MM.1S (cell line): ENCODE results near the gene PDE2A.

Experiments used
- DNase-seq: peaks from one replicate; pipeline ENCODE4 v3.0.0-alpha.2; 2015
- H2AFZ ChIP-seq: fragments of 300-600 bp; sonication (generic); 2 replicates; pipeline ENCODE4 v1.6.0; 2016; ENCODE audit warnings: antibody characterized with exemption, low read length
- H3F3A ChIP-seq: fragments of 300-600 bp; sonication (generic); 2 replicates; pipeline ENCODE4 v1.6.1; 2016; ENCODE audit warnings: mild to moderate bottlenecking, antibody characterized with exemption, low read length, moderate library complexity, mixed read lengths; ENCODE audit not compliant: insufficient read depth
- H3K27ac ChIP-seq: fragments of 300-600 bp; sonication (generic); 2 replicates; pipeline ENCODE4 v1.5.1; 2016; ENCODE audit warnings: mild to moderate bottlenecking, low read length
- H3K27me3 ChIP-seq: fragments of 300-600 bp; sonication (generic); replicated peaks from 2 replicates; pipeline ENCODE4 v1.6.0; 2016; ENCODE audit warnings: low read length; ENCODE audit not compliant: insufficient read depth
- H3K36me3 ChIP-seq: fragments of 300-600 bp; sonication (generic); replicated peaks from 2 replicates; pipeline ENCODE4 v1.6.1; 2016; ENCODE audit warnings: mild to moderate bottlenecking, low read length, mixed read lengths; ENCODE audit not compliant: insufficient read depth
- H3K4me1 ChIP-seq: fragments of 300-600 bp; sonication (generic); 2 replicates; pipeline ENCODE4 v1.6.1; 2016; ENCODE audit warnings: low read length, mixed read lengths
- H3K4me2 ChIP-seq: fragments of 300-600 bp; sonication (generic); 2 replicates; pipeline ENCODE4 v1.6.0; 2016; ENCODE audit warnings: low read depth, low read length
- H3K4me3 ChIP-seq: fragments of 300-600 bp; sonication (generic); 2 replicates; pipeline ENCODE4 v1.5.1; 2016; ENCODE audit warnings: low read length, mixed read lengths
- H3K79me2 ChIP-seq: fragments of 300-600 bp; sonication (generic); 2 replicates; pipeline ENCODE4 v1.6.1; 2016; ENCODE audit warnings: mixed run types, low read length, mixed read lengths
- H3K9ac ChIP-seq: fragments of 300-600 bp; sonication (generic); 2 replicates; pipeline ENCODE4 v1.6.1; 2016; ENCODE audit warnings: low read length, mixed read lengths
- H3K9me2 ChIP-seq: fragments of 300-600 bp; sonication (generic); replicated peaks from 2 replicates; pipeline ENCODE4 v1.6.1; 2016; ENCODE audit warnings: mild to moderate bottlenecking, low read length, mixed read lengths; ENCODE audit not compliant: insufficient read depth
- H3K9me3 ChIP-seq: fragments of 300-600 bp; sonication (generic); replicated peaks from 2 replicates; pipeline ENCODE4 v1.6.1; 2016; ENCODE audit warnings: mild to moderate bottlenecking, low read length, mixed read lengths; ENCODE audit not compliant: insufficient read depth
- H4K20me1 ChIP-seq: fragments of 300-600 bp; sonication (generic); 2 replicates; pipeline ENCODE4 v1.6.1; 2016; ENCODE audit warnings: mild to moderate bottlenecking, low read length, moderate library complexity, mixed read lengths; ENCODE audit not compliant: insufficient read depth
- EZH2 ChIP-seq: fragments of 300-600 bp; sonication (generic); optimal IDR thresholded peaks from 2 replicates; pipeline ENCODE3; 2017; ENCODE audit warnings: low read depth, mild to moderate bottlenecking, antibody characterized with exemption, low read length, mixed read lengths
- EZH2phosphoT487 ChIP-seq: fragments of 300-600 bp; sonication (generic); IDR thresholded peaks from 2 replicates; pipeline ENCODE4 v1.6.1; 2018; ENCODE audit warnings: antibody characterized with exemption, low read length
- TF ChIP-seq, protein P1 (sequence below): fragments of 300-600 bp; sonication (generic); IDR thresholded peaks from 2 replicates; pipeline ENCODE4 v1.5.1; 2016; ENCODE audit warnings: antibody characterized with exemption, low read length, mixed read lengths

The PDE2A gene

DNA sequence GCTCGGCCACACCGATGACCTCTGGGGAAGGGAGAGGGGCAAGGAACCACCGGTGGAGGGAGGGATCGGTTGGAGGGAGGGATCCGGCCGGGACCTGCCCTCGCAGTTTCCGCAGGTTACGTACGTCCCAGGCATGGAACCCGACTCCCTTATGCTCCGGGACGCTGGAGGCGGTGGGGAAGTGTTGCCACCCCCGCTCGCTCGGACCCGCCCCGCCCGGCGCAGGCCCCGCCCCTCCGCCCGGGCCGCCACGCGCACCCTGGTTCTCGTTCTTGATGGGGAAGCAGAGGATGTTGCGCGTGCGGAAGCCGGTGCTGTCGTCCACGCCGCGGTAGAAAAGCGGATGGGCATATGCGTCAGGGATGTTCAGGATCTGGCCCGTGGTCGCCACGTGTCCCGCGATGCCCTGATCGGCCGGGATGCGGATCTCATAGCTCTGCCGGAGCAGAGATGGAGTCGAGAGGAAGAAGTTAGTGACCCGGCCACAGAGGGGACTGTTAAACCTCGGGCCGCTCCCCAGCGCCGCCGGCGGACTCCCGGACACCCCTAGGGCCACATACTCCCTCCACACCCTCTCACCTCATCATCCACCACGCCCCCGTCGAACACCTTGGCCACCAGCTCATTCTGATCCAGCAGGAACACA, 89.8 kb downstream of the PDE2A start:
- no peaks in the 10 kb centered on the region for H3K36me3 ChIP-seq
- H3K9ac ChIP-seq, result no peak overlapping the region
- H3K27me3 ChIP-seq, result peaks cover 54% of the 10 kb centered on the region
- H3K9me2 ChIP-seq, result no peaks in the 10 kb centered on the region
- DNase-seq, result no peak
- no peaks in the 10 kb centered on the region for H4K20me1 ChIP-seq
- H3K27ac ChIP-seq, result no peak overlapping the region
- H3F3A ChIP-seq, result no peaks in the 10 kb centered on the region
- H2AFZ ChIP-seq, result no peak overlapping the region
- H3K4me1 ChIP-seq, result peaks cover 6% of the 10 kb centered on the region; the same call in 1 of the 2 replicates
- no peak overlapping the region for H3K4me2 ChIP-seq
- TF ChIP-seq EZH2phosphoT487, result no peak
- TF ChIP-seq, protein P1, sequence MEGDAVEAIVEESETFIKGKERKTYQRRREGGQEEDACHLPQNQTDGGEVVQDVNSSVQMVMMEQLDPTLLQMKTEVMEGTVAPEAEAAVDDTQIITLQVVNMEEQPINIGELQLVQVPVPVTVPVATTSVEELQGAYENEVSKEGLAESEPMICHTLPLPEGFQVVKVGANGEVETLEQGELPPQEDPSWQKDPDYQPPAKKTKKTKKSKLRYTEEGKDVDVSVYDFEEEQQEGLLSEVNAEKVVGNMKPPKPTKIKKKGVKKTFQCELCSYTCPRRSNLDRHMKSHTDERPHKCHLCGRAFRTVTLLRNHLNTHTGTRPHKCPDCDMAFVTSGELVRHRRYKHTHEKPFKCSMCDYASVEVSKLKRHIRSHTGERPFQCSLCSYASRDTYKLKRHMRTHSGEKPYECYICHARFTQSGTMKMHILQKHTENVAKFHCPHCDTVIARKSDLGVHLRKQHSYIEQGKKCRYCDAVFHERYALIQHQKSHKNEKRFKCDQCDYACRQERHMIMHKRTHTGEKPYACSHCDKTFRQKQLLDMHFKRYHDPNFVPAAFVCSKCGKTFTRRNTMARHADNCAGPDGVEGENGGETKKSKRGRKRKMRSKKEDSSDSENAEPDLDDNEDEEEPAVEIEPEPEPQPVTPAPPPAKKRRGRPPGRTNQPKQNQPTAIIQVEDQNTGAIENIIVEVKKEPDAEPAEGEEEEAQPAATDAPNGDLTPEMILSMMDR, result no peak
- no peak for TF ChIP-seq EZH2
- no peaks in the 10 kb centered on the region for H3K79me2 ChIP-seq
- no peak overlapping the region for H3K4me3 ChIP-seq
- no peaks in the 10 kb centered on the region for H3K9me3 ChIP-seq

DNA sequence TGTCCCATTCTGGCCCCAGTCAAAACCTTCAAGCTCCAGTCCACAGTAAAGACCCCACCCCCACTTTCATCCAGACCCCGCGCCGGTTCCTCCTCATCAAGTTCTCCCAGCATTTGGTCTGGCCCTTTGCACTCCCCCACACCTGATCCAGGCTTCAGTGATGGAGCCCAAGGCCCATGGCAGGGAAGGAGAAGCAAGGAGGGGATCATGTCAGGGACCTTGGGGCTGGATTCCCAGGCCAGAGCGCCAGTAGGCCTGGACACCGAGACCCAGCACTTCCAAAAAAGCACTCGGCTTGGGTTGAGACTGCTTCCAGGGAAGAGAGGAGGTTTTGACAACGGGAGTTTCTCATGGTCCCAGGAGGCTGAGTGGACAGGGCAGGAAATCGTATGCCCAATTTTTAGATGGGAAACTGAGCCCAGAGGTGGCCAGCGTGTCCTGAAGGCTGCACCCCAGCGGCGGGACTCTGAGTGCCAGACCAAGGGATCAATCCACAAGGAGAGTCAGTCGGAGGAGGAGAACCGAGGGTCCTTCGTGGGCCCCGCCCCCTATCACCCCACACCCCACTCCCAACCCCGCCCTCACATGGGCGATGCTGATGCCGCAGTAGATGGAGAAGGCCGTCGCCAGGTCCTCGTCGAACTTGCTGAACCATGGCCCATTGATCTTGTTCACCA, 90.5 kb downstream of the PDE2A start:
- Histone ChIP-seq H3K4me3 (no peak overlapping the region), H3K36me3 (no peaks in the 10 kb centered on the region), H3K4me1 (peaks cover 6% of the 10 kb centered on the region; the same call in 1 of the 2 replicates), H3K9me3 (no peaks in the 10 kb centered on the region), H3K9me2 (no peaks in the 10 kb centered on the region), H3K27ac (no peak overlapping the region), H3F3A (no peaks in the 10 kb centered on the region), H3K9ac (no peak overlapping the region), H2AFZ (no peak overlapping the region), H3K79me2 (no peaks in the 10 kb centered on the region), H3K4me2 (no peak overlapping the region), H3K27me3 (peaks cover 54% of the 10 kb centered on the region), H4K20me1 (no peaks in the 10 kb centered on the region)
- no peak for DNase-seq
- TF ChIP-seq EZH2phosphoT487, result no peak
- TF ChIP-seq, protein P1, result no peak
- no peak for TF ChIP-seq EZH2

DNA sequence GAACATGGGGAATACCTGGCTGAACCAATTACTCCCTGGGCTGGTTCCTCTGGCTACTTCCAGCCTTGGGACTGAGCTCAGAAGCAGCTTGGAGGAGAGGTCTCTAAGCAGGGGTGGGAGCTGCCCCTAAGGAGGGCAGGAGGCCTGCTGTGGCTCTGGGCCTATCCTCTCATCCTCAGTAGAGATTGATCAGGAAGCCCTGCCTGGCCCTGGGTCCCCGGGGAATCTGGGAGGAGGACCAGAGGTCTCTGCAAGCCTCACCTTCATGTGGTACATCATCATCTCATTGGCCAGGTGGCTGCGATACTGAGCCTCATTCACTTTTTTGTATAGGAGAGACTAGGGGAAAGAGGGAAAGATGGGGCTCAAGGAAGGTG, 91.1 kb downstream of the PDE2A start:
- no peaks in the 10 kb centered on the region for H3K79me2 ChIP-seq
- TF ChIP-seq EZH2 (no peak), EZH2phosphoT487 (no peak)
- TF ChIP-seq, protein P1, result no peak
- no peak overlapping the region for H3K4me2 ChIP-seq
- H3K9ac ChIP-seq, result no peak overlapping the region
- no peaks in the 10 kb centered on the region for H3K36me3 ChIP-seq
- H3K27ac ChIP-seq, result no peak overlapping the region
- no peaks in the 10 kb centered on the region for H3K9me3 ChIP-seq
- H4K20me1 ChIP-seq, result no peaks in the 10 kb centered on the region
- H3K4me3 ChIP-seq, result no peak overlapping the region
- peaks cover 54% of the 10 kb centered on the region for H3K27me3 ChIP-seq
- H3K9me2 ChIP-seq, result no peaks in the 10 kb centered on the region
- H3F3A ChIP-seq, result no peaks in the 10 kb centered on the region
- DNase-seq, result no peak
- no peak overlapping the region for H2AFZ ChIP-seq
- peaks cover 6% of the 10 kb centered on the region; the same call in 1 of the 2 replicates for H3K4me1 ChIP-seq
